Pancreas (tissue), 10 donors: ENCODE measurements around the gene NFX1. TPM values are rescaled to one million over a fixed set of nuclear protein-coding genes. Genes with fewer than 3 reads are reported as not detected.
A peak's percentile ranks its signal among the peaks of the same experiment; 100 is the strongest.
"Not testable (repeated sequence)": the region's sequence is repeated elsewhere in the genome, so short reads cannot be mapped to it uniquely, and the experiment has no call there.

Experiments
- ATAC-seq, 4 donors: fragments of 200-7000 bp; cut with Tn5 transposase; one replicate each; pipeline versions ENCODE4 v1.8.0 to v1.9.1; 2020; ENCODE audit warnings: mild to moderate bottlenecking in 4 of 4, moderate library complexity in 4 of 4
- DNase-seq, 6 donors: peaks; one replicate each; pipeline ENCODE4 v3.0.0-alpha.2; 2020
- FAIRE-seq: peaks from 2 replicates; lab custom pipeline; 2012; peaks lifted over from hg19 to GRCh38; lab: Jason Lieb, UNC
- H3K27ac ChIP-seq, 4 donors: fragments of 200-600 bp; sonication (generic); 1 replicate in 3 of 4; 2 replicates in 1 of 4; pipeline versions ENCODE4 v1.5.0 to v1.8.0; 2020
- H3K27me3 ChIP-seq, 4 donors: fragments of 200-600 bp; one replicate each; pipeline ENCODE4 v1.8.0; 2021
- H3K36me3 ChIP-seq, 3 donors: fragments of 200-600 bp; sonication (generic) in 1 of 3; one replicate each; pipeline versions ENCODE4 v1.5.0 to v1.8.0; 2020 to 2021
- H3K4me1 ChIP-seq, 3 donors: fragments of 200-600 bp; one replicate each; pipeline ENCODE4 v1.8.0; 2021
- H3K4me3 ChIP-seq, 4 donors: fragments of 200-600 bp; sonication (generic) in 2 of 4; one replicate each; pipeline versions ENCODE4 v1.5.0 to v1.8.0; 2020 to 2021
- H3K9me3 ChIP-seq, 4 donors: fragments of 200-600 bp; one replicate each; pipeline ENCODE4 v1.8.0; 2021
- WGBS, 2 donors: extraction: QIAGEN DNeasy Blood & Tissue Kit; methylation state at CpG; one replicate each; pipeline ENCODE4 v1.1.7; 2013; 5-methylcytosine and 5-hydroxymethylcytosine counted together
- intact Hi-C, 3 donors: fragments of 100-400 bp; cut with DNase I; formaldehyde crosslinking; loops; one replicate each; pipeline versions ENCODE4 v1.11.1 to v1.14.2; 2022
- polyA plus RNA-seq, 2 donors: library from polyadenylated mRNA; stranded (reverse); fragments of 200-250 nt; gene quantifications; one replicate each; pipeline ENCODE4 v1.2.3, GENCODE V29; 2013
- total RNA-seq, 6 donors: library from RNA; stranded (reverse); fragmentation: NEBNext Ultra II Directional in 4 of 6; extraction: Animal tissue kit (Norgen Biotek cat#: 25700) in 4 of 6; gene quantifications; one replicate each; pipeline versions ENCODE4 v1.2.1 to v1.2.4, GENCODE V29; 2021 to 2023
- TF ChIP-seq, protein P1 (sequence below), 4 donors: fragments of 200-600 bp; sonication (generic) in 3 of 4; IDR thresholded peaks; one replicate each; pipeline versions ENCODE4 v1.5.0 to v1.8.0; 2021; ENCODE audit warnings: antibody characterized with exemption in 4 of 4
- donor health status: healthy with polysubstance abuse.
- donor health status: DM: no; HTN: no; CAD: no; lungs with moderate emphysema.
- donor health status: DM: no; HTN: no; CAD: no.
- donor health status: control.
- donor health status: control.
- donor health status: Bipolar disorder and iron deficiency.
- donor health status: DM: yes; HTN: yes; CAD: no.
- donor health status: DM: no; HTN: no; CAD: no.
- donor health status: DM: no; HTN: no; CAD: no.
- donor health status: DM: yes; HTN: yes; CAD: no.

NFX1 gene
- total and polyA plus RNA-seq, 8 donors: 8.2 to 19.2 (median 16.5) TPM

DNA sequence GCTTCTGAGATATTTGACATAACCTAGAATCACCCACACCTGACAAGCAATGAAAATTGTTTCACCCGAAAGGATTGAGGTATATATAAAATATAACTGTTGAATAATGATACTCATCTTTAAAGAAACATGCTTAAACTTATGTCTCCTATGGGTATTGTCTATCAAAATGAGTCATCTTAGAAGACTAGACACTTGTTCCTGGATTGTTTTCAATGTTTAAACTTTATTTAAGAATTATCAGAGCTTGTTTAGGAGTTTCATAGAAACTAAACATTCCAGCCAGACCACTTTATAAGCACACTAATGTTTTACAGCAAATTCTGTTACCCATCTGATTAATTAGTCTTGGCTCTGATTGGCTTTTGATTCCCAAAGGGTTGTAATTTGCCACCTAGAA, 19.6 kb downstream of the NFX1 start:
- intact Hi-C loops: loop anchor here in 1 of 3 donors (10.0 kb wide), 2 partner anchors 55 to 155 kb away; no protein-coding TSS in a partner anchor
- DNase-seq: no peak
- TF ChIP-seq, protein P1, sequence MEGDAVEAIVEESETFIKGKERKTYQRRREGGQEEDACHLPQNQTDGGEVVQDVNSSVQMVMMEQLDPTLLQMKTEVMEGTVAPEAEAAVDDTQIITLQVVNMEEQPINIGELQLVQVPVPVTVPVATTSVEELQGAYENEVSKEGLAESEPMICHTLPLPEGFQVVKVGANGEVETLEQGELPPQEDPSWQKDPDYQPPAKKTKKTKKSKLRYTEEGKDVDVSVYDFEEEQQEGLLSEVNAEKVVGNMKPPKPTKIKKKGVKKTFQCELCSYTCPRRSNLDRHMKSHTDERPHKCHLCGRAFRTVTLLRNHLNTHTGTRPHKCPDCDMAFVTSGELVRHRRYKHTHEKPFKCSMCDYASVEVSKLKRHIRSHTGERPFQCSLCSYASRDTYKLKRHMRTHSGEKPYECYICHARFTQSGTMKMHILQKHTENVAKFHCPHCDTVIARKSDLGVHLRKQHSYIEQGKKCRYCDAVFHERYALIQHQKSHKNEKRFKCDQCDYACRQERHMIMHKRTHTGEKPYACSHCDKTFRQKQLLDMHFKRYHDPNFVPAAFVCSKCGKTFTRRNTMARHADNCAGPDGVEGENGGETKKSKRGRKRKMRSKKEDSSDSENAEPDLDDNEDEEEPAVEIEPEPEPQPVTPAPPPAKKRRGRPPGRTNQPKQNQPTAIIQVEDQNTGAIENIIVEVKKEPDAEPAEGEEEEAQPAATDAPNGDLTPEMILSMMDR (IDR thresholded peaks at IDR 0.05): no peak
- Histone ChIP-seq H3K9me3 (no peaks in the 10 kb centered on the region), H3K27ac (no peak overlapping the region), H3K27me3 (no peaks in the 10 kb centered on the region), H3K36me3 (peaks cover under 1 to 83% (median 18%) of the 10 kb centered on the region in 3 donors), H3K4me1 (peaks cover 0 to 16% (median 14%) of the 10 kb centered on the region in 3 donors), H3K4me3 (no peak overlapping the region)
- 87 to 92% methylated on average over 1 of the region's 1 CpG for WGBS, 2 donors
- no peak for ATAC-seq
- FAIRE-seq: no peak

DNA sequence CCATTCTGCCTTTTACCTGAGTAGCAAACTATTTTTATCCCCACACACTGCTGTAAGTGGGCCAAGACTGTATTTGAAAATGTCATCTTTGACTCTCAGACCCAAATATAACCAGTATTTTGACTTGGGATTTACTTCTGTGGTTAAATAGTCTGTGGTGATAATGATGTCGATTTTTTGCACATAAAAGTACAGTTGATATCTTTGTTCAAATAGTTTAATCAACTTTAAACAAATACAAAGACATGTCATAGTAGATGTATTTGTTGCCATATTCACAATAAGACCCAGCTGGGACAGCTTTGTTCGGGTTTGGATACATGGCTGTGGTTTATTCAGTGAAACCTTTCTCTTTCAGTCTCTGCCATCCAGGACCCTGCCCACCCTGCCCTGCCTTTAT, 20.4 kb downstream of the NFX1 start:
- Histone ChIP-seq H3K4me3 (no peak overlapping the region), H3K27me3 (no peaks in the 10 kb centered on the region), H3K9me3 (no peaks in the 10 kb centered on the region), H3K4me1 (peaks cover 0 to 16% (median 14%) of the 10 kb centered on the region in 3 donors), H3K36me3 (peaks cover 0 to 82% (median 18%) of the 10 kb centered on the region in 3 donors), H3K27ac (no peak overlapping the region)
- peak; percentile 45 to 84 (median 72) for ATAC-seq
- no peak for FAIRE-seq
- DNase-seq: no peak
- TF ChIP-seq, protein P1 (IDR thresholded peaks at IDR 0.05): no peak
- intact Hi-C loops: no loop called here
- WGBS, 2 donors: 13 to 19% methylated on average over 2 of the region's 2 CpGs

DNA sequence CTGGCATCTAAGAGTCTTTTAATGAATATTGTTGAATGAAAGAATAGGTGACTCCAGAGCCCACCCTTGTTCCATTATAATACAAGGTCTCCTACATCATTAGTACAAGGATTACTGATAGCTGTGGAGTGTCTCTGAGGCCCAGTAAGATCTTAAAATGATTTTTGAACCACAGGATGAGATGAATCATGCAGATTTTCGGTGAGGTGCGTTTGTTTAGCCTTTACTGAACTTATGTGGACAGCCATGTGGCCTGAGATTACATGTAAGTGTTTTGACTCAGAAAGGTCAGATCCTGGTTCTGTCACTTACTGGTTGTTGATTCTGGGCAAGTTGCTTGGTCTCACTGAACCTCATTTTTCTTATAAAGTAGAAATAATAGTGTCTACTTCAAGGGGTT, 21.6 kb downstream of the NFX1 start:
- Histone ChIP-seq H3K27ac (no peak overlapping the region), H3K4me3 (no peak overlapping the region), H3K27me3 (no peaks in the 10 kb centered on the region), H3K36me3 (peaks cover 0 to 83% (median 18%) of the 10 kb centered on the region in 3 donors), H3K4me1 (peaks cover 0 to 16% (median 14%) of the 10 kb centered on the region in 3 donors), H3K9me3 (no peaks in the 10 kb centered on the region)
- 93 to 96% methylated on average over 2 of the region's 2 CpGs for WGBS, 2 donors
- DNase-seq (no peak), ATAC-seq (no peak), FAIRE-seq (no peak)
- intact Hi-C loops: no loop called here
- TF ChIP-seq, protein P1 (IDR thresholded peaks at IDR 0.05): no peak

DNA sequence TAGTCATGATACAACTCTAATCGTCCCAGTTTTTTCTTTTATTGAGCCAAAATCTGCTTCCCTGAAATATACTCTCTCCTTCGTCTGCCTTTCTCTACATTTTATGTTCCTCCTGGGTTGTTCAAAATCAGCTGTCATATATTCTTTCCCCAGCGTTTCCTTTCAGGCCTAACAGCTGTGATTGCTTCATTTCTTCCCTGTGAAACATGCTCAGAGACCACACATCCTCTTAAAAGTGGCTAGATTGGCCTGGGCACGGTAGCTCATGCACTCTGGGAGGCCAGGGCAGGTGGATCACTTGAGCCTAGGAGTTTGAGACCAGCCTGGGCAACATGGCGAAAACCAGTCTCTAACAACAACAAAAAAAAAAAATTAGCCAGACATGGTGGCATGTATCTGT, 25.1 kb downstream of the NFX1 start:
- Histone ChIP-seq H3K27me3 (no peaks in the 10 kb centered on the region), H3K4me3 (no peak overlapping the region), H3K36me3 (peaks cover 0 to 79% (median 20%) of the 10 kb centered on the region in 3 donors), H3K27ac (no peak overlapping the region), H3K9me3 (no peaks in the 10 kb centered on the region), H3K4me1 (peaks cover 0 to 7% (median 4%) of the 10 kb centered on the region in 3 donors)
- TF ChIP-seq, protein P1 (IDR thresholded peaks at IDR 0.05): no peak
- no peak for FAIRE-seq
- DNase-seq: no peak
- intact Hi-C loops: no loop called here
- no peak for ATAC-seq
- WGBS, 2 donors: 90 to 93% methylated on average over 5 of the region's 5 CpGs

DNA sequence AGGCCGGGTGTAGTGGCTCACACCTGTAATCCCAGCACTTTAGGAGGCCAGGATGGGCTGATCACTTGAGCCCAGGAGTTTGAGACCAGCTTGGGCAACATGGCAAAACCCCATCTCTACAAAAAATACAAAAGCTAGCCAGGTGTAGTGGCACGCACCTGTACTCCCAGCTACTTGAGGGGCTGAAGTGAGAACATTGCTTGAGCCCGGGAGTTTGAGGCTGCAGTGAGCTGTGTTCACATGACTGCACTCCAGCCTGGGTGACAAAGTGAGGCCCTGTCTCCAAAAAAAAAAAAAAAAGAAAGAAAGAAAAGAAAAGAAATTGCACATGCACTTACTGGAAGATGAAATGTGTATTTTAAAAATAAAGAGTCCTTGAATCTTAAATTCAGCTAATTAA, 26.8 kb downstream of the NFX1 start:
- WGBS, 2 donors: 97 to 98% methylated on average over 3 of the region's 3 CpGs

More for the DNA sequence above, 26.8 kb downstream of the NFX1 start:
- FAIRE-seq, DNase-seq, H3K4me3 ChIP-seq, H3K9me3 ChIP-seq, H3K27ac ChIP-seq, ATAC-seq, intact Hi-C loops, H3K4me1 ChIP-seq, H3K27me3 ChIP-seq: not testable (repeated sequence)
- peaks cover 0 to 84% (median 29%) of the 10 kb centered on the region in 3 donors for H3K36me3 ChIP-seq
